Left renal cortex interstitium (tissue), 4 donors: ENCODE measurements around the gene BCL2L11. TPM values are rescaled to one million over a fixed set of nuclear protein-coding genes. Genes with fewer than 3 reads are reported as not detected.

Experiments
- DNase-seq, 4 donors: peaks; one replicate each; pipeline ENCODE4 v3.0.0-alpha.2; 2013; ENCODE audit warnings: low read depth in 4 of 4, low spot score in 2 of 4, missing footprints in 1 of 4
- polyA plus RNA-seq, 4 donors: library from polyadenylated mRNA; unstranded; fragments of 120-200 nt; gene quantifications; one replicate each; pipeline ENCODE4 v1.2.1, GENCODE V29; 2013; ENCODE audit not compliant: insufficient read length in 4 of 4

Gene BCL2L11
- polyA plus RNA-seq, 4 donors: 15.4 to 20.8 (median 18.1) TPM

DNA sequence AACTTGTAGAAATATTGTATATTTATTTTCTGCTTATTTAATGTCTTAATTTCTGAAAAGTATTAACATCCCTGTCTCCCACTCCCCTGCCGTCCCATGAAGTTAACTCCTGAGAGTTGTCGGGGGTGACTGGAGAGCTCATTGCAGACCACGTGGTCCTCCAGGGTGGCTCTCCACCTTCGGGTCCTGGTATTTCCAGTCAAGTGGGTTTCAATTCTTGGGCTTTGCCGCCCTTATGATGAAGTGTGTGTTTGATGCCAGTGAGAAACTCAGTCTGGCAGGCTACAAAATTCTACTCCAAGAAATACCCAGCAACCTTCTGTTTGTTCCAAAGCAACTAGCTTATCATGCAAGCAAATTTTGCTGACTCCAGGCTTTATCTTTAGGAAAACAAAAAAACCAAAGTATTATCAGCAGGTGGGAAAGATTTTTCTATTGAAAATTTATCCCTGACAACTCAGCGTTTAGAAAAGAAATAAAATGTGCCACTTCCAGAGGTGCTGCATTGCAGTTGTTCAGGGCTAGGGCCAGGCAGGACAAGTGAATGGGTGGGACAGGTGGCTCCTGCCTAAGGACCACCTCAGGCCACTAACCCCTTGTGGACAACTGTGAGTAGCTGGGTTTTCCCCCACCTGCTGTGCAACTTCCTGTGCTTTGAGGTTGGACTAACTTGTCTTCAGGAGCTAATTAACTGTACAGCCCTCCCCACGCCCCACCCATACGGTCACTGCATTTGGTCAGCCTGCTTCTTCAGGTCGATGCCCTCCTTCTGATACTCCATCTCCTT lies 46.6 kb downstream of the BCL2L11 start:
- no peak for DNase-seq

DNA sequence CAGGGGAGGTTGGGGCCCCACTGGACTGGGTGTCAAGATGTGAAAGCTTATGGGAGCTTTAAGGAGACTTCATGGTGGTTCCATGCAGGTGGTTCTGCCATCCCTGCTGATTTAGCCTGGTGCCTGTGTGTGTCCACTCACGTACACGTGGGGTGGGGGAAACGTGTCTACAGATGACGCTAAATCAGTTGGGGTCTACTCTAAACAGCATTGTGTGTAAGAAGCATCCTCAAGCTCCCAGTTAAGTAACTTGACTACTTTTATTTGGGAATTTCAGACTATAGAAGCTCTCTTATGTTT lies 47.1 kb downstream of the BCL2L11 start:
- DNase-seq: no peak

DNA sequence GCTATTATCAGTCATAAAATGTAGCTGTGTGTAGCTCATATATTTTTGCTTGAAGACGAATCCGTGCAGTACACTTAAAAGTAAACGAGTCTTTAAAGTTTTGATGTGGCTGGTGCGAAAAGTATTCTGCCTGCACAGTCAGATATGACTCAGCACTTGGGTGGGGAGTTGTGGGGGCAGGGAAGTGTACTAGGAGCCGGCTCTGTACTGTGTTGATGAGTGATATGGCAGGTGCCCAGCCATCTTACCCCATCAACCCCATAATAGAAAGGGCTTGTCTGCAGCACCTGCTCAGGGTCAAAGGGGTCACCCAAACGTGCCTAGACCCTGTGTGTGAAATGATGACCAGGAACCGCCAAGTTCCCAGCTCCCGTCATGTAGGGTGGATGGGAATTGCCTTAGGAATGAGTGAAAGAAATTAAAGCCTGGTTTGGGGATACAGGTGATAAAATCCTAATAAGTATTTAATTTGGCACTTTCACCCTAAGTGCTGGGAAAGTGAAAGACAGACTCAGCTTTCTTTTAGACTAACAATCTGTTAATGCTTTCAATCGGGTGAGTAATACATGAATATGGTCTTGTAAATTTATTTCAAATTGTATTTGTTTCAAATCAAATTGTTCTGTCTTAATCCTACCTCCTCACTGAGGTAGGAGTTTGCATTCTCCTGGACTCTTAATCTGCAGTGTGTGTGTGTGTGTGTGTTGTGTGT lies 48.0 kb downstream of the BCL2L11 start:
- no peak for DNase-seq

DNA sequence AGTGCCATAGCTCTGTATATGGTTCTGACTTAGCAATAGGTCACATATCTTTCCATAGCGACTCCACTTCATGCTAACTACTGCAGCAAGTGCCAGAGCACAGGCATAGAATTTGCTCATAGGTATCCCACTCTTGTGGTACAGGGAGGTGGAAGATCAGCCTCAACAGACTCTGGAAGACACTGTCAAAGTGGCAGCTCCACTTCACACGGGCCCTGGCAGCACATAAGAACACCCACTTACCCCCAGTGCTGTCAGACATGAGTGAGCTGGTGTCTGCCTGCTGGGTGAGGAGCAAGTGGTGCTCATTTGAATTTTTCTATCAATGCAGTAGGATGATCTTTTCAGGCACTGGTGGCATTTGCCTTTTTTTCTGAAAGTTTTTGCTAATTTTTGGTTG lies 48.6 kb downstream of the BCL2L11 start:
- DNase-seq: no peak

DNA sequence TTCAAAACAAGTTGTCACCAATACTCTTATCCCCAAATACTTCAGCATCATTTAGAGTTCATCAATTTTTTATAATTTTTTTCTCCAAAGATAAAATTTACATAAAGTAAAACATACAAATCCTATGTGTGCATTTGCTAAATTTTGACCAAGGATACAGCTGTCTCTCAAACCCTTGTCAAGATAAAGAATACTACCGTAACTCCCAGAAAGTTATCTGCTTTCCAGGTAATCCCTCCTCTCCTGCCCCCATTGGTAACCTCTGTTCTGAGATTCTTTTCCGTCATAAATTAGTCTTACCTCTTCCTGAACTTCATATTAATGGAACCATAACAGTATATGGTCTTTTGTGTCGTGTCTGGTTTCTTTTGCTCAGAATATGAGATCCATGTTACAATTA lies 49.2 kb downstream of the BCL2L11 start:
- DNase-seq: no peak

DNA sequence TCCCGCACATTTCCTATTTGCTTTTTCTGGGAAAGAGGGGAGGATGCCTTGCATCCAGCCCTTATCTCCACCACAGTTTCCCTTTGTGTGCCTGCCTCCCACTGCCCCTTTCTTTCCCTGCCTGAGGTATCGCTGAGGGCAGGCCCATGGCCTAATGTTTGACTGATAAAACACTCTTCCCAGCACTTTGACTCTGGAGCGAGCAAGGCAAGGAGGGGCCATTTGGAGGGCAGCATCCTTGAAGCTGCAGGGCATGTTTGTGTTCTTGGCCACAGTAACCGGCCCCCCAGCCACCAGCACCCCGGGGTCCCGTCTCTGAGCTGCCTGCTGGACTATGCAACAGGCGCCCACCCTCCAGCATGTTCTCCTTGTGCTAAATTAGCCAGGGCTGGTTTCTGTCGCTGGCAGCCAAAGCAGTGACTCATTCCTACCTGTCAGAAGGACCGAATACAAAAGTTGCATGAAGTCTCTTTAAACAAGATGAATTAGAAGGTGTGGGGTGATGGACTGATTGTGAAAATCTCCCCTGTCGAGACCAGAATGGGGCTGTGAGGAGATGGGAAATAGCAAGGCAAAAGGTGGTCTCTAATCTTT lies 50.7 kb downstream of the BCL2L11 start:
- DNase-seq: no peak

DNA sequence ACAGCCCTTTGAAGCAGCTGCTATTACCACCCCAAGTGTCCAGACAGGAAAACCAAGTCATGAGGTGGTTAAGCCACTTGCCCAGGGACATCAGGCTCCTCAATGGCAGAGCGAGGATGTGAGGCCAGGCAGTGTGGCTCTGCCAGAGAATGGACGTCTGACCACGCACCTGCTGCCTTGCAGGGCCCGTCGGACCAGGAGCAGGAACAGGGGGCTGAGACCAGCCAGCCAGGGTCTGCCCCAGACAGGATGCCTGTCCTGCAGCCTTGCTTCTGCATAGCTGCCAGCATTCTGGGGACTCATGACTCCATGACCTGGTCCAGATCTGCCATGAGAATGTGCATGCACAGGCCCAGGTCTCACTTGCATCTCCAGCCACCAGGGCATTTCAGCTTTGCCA lies 52.0 kb downstream of the BCL2L11 start:
- no peak for DNase-seq

DNA sequence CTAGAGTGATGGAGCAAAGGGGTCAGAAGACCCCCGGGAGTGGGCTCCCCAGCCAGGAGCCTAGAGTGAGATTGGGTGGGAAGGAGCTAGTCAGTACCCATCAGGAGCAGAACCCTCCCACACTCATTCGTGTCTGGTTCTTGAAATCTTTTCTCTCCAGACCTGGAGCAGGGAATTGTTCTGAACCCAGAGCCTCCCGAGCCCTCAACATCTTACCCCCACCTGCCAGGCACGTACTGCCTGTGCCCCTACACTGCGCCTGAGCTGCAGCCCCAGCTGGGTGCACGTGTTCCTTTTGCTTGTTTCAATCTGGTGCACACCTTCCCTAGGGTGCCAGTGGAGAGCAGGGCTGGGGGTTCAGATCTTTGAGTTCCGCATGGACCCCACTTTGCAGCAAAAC lies 52.6 kb downstream of the BCL2L11 start:
- DNase-seq: no peak

DNA sequence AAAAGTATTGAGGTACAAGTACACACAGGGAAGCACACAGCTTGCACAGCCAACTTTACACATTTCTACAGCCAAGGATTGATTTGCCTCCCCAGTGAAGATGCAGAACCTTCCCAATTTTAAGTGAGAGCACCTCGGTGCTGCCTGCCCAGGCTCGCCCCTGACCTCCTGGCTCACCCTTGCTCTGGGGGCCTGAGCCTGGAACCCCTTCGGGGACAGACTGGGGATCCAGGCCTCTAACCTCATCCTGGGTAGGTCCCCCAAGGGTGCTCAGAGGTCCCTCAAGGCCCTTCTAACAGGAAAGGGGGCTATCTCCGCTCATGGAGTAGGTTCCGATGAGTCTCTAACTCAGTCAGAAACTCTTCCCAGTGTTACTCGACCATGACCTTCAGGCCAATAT lies 53.1 kb downstream of the BCL2L11 start:
- no peak for DNase-seq

DNA sequence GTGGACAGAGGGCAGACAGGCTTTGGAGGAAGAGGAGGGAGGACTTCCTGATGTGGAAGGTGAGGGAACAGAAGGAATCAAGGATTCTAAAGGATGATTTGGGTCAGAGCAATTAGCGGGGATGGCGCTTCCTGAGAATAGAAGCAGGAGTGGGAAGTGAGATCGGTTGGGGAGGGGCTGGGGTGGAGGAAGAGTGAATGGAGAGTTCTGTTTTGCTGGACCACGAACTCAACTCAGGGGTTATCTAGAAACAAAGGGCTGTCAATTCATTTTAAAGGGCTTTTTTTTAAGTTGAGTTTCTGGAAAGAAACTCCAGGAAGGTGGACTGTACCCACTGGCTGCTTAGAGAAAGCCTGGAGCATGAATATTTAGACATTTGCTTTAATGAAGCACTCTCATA lies 54.9 kb downstream of the BCL2L11 start:
- DNase-seq: no peak

DNA sequence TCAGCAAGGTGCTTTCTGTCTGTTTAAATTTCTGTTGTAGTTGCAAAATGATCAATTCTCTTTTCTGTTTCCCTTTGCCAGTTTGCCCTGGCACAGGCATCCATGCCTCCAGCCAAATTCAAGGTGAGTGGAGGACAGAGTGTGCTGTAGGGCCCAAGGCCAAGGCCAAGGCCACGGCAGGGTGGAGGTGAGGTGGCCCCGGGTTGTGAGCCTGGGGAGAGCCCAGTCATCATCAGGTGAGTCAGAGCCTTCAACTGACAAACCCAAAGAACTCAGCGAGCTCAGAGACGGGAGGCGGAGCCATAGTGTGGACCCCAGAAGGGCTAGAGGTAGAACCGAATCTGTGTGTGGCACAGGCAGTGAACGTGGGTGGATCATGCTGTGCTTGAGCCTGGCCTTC lies 55.7 kb downstream of the BCL2L11 start:
- no peak for DNase-seq

DNA sequence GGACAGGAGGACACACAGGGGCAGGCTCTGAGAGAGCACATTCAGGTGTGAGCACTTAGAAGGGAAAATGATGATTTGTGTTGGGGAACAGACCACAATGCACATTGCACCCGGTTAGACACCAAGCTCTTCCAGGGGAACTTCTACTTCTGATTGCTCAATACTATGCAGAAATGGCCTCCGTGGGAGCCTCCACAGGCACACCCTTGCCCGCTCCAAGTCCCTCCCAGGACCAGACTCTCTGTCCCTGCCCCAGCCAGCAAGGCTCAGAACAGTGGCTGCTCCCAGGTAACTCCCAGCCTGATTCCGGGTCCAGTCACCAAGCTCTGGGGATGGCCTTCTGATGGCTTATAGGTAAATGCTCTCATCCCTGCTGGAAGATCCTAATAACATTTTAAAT lies 56.2 kb downstream of the BCL2L11 start:
- no peak for DNase-seq

DNA sequence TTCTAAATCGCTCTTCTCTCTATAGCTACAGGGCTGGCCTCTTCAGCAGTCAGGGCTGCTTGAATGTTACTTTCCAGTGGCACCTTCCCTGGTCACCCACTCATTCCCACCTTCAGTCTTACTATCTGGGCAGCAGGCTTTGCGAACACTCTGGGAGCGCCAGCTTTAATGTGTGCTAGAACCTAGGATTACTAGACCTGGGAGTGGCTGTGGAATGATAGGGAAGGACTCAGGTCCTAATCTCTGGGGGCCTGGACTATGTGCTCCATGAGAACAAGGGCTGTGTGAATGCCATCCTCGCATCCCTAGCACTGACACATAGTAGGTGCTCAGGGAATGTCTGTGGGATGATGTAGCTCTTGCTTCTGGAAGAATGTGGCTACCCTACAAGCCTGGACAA lies 57.6 kb downstream of the BCL2L11 start:
- DNase-seq: no peak

DNA sequence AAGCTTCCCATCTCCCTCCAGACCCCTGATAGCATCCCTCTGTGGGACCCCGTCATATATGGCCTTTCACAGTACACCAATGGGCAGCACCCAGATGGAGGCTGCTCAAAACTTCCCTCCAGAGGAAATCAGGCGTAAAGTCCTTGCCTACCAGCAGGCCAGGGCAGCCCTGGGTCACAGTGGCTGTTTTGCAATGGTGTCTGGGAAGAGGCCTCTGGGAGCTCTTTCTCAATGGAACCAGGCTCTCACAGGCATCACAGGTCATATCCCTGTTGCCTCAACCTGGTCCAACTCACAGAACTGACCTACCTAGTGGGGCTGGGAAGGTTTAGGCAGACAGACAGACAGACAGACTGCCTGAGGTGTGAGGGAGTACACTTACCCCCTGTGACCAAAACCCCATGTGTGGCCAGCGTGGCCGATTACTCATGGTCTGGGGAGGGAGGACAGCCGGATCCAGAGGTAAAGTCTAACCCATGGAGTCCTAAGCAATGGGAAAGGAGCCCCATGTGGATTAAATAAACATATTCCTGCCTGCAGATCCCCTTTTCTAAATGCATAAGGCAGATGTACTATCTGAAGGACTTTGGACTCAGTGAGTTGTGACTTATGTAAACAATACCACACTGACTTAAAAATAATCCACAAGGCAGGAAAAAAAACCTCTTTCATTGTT lies 58.2 kb downstream of the BCL2L11 start:
- DNase-seq: no peak

DNA sequence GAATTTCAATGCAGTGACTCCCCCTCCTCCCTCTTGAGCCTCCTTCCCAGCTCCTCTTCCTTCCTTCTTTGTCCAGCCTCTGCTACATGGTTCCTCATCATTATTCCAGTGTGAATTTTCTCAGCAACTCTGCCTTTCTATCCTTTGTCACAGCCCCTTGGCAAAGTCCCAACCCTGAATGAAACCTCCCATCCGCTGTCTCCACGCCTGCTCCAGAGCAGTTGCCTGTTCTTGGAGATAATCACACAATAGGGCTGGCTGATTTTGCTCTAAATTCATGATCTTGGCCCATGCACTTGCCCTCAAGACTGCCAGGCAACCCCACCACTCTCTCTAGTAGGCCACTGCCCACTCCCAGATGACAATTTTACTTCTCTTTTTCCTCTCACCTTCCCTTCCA lies 61.4 kb downstream of the BCL2L11 start:
- no peak for DNase-seq

DNA sequence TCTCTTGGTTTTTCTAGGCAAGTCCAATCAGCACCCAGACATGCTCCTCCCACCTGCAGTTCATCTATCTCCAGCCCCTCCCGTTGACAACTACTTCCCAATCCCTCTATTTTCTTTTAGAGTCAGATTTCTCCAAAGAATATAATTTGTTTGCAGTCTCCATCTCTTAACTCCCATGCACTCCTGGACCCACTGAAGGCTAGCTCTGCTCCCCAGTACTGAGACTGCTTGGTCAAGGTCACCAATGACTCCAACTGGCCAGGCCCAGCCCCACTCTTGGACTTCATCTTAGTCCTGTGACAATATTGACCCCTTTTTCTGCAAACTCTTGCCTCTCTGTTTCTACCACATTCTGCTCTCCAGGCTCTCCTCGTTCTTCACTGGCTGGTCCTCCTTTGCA lies 62.0 kb downstream of the BCL2L11 start:
- DNase-seq: no peak

DNA sequence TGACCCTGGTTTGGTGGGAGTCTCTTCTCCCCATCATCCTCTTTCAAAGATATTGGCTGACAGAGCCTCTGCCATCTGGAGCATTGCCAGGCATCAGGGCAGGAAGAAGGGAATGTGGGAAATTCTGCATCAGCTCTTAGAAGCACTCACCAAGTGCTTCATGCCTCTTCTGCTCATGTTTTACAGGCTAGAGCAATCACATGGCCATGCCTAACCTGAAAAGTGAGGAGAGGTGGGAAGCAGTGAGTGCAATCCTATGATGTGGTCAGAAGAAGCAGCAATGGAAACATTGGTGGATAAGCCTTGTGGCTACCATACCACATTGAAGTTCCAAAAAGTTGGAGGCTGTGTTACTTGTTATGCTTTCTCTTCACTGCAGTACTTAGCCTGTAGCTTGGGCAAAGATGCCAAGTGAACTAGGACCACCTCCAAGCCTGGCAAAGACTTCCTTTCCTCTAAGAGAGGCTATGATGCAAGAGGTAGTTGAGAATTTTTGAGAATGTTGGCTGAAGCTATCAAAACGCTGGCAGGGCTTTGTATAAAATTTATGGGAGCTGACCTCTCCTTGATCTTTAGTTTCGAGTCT lies 64.1 kb downstream of the BCL2L11 start:
- no peak for DNase-seq

DNA sequence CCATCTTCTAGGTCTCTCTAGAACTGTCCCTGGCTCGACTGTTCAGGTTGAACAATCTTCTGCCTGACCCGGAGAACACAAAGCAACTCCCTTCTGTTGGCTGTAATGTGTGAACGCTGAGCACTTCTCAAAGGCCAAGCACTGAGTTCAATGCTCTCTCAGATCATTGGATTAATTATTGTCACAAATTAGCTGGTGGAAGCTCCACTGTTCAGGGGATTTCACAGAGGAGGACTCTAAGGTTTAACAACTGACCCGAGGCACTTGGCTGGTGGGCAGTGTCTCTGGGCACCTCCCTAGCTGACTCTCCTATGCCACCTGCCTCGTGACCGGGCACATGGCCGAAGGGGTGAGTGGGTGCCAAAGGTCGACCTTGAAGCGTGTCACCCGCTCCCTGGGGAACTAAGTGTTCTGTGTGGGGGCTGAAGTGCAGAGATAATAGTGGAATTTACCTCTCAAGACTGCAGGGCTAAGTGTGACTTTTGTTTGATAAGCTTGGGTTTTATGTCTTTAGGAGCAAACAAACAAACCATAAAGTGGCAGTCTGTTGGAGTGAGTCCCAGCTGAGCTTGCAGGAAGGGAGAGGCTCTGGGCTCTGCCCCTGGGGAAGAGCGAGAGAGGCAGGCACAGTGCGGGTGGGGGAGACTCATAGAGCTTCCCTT lies 64.8 kb downstream of the BCL2L11 start:
- DNase-seq: no peak

DNA sequence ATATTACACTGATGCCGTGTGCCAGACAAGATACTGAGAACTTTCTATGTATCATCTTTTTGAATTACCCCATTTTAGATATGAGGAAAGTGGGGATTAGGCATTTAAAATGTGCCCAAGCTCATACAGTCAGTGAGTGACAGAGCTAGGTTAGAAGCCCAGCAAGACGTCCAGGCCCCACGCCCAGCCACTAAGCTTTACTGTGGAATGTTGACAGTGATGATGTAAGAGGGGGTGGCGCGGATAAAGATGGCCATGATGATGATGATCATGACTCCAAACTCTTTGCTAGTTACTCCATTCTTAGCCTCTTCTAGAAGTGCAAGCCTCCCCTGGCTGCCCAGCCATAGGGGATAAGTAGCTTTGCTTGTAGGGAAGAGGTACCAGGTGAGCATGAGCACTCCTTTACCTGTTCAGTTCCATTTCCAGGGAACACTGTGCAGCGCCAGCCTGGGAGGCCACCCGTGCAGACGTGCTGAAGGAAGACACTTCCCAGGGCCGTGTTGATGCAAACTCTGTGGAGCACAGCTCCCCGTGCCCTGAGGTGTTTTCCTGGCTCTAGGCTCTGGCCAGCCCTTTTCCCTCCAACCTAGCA lies 65.5 kb downstream of the BCL2L11 start:
- no peak for DNase-seq

DNA sequence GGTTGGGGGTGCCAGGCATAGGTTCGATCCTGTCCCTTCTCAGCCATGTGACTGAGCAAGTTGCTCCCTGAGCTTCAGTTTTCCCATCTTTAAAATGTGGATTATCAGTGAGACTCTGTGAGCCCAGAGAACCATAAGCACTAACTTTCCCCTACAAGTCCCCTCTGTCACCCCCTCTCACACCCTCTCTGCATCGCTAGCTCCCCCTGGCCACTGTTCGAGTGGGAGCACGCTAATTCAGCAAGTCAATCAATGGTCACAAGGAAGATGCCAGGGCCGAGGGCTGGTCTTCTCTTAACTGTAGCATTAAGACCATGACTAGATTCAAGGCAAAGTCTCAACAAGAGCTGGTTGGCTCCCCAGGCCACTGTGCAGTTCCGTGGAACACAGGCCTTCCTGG lies 66.2 kb downstream of the BCL2L11 start:
- DNase-seq: no peak
